PC-9 (cell line): ENCODE results near the gene SLC37A3. TPM values are rescaled to one million over a fixed set of nuclear protein-coding genes. Genes with fewer than 3 reads are reported as not detected.

Experiments
- BruUV-seq: library from RNA; stranded (reverse); fragments of 400-500 nt; replicated peaks from 2 replicates; lab custom pipeline; 2021; lab: Mats Ljungman, UMichigan
- CTCF ChIA-PET: fragments of 300-600 bp; sonication (Branson Sonifier 250); formaldehyde crosslinking; loops from one replicate; lab custom pipeline; 2022; ENCODE audit warnings: antibody characterized with exemption; lab: Charles Lee
- POLR2A ChIA-PET: fragments of 300-600 bp; sonication (Branson Sonifier 250); formaldehyde crosslinking; loops from one replicate; lab custom pipeline; 2022; ENCODE audit warnings: antibody characterized with exemption; ENCODE audit not compliant: unreplicated experiment; lab: Charles Lee
- DNase-seq, 2 experiments: peaks; one replicate each; pipeline versions ENCODE4 v3.0.0 to v3.0.0-alpha.2; 2015 to 2022; ENCODE audit warnings: mixed read lengths in 1 of 2
- H2AFZ ChIP-seq: fragments of 200-600 bp; sonication (generic); 2 replicates; pipeline ENCODE4 v1.8.1; 2017; ENCODE audit warnings: antibody characterized with exemption
- H3F3A ChIP-seq: fragments of 200-600 bp; sonication (generic); 2 replicates; pipeline ENCODE4 v1.8.1; 2017; ENCODE audit warnings: antibody characterized with exemption, mild to moderate bottlenecking, low read depth; ENCODE audit not compliant: insufficient read depth
- H3K27ac ChIP-seq: fragments of 200-600 bp; sonication (generic); 2 replicates; pipeline ENCODE4 v1.6.1; 2016; ENCODE audit warnings: mixed run types
- H3K27me3 ChIP-seq: fragments of 200-600 bp; sonication (generic); 2 replicates; pipeline ENCODE4 v1.6.1; 2016; ENCODE audit warnings: low read depth, mixed run types; ENCODE audit not compliant: insufficient read depth
- H3K36me3 ChIP-seq: fragments of 200-600 bp; sonication (generic); 2 replicates; pipeline ENCODE4 v1.6.1; 2016; ENCODE audit warnings: low read depth, mixed run types
- H3K4me1 ChIP-seq: fragments of 200-600 bp; sonication (generic); replicated peaks from 2 replicates; pipeline ENCODE4 v1.6.1; 2016; ENCODE audit warnings: mixed run types; ENCODE audit not compliant: insufficient read depth
- H3K4me2 ChIP-seq: fragments of 200-600 bp; sonication (generic); 2 replicates; pipeline ENCODE4 v1.6.1; 2017; ENCODE audit warnings: mixed run types
- H3K4me3 ChIP-seq: fragments of 200-600 bp; sonication (generic); 2 replicates; pipeline ENCODE4 v1.6.1; 2016; ENCODE audit warnings: mixed run types
- H3K79me2 ChIP-seq: fragments of 200-600 bp; sonication (generic); 2 replicates; pipeline ENCODE4 v1.6.1; 2017; ENCODE audit warnings: low read depth, mixed run types
- H3K9me2 ChIP-seq: fragments of 200-600 bp; sonication (generic); 2 replicates; pipeline ENCODE4 v1.8.1; 2017; ENCODE audit warnings: mild to moderate bottlenecking; ENCODE audit not compliant: insufficient read depth
- H3K9me3 ChIP-seq: fragments of 200-600 bp; sonication (generic); 2 replicates; pipeline ENCODE4 v1.8.1; 2016; ENCODE audit warnings: low read depth; ENCODE audit not compliant: insufficient read depth
- H4K20me1 ChIP-seq: fragments of 200-600 bp; sonication (generic); 2 replicates; pipeline ENCODE4 v1.8.1; 2017; ENCODE audit not compliant: insufficient read depth
- CTCF ChIP-seq: fragments of 200-600 bp; sonication (generic); conservative IDR thresholded peaks from 2 replicates; pipeline ENCODE4 v1.6.1; 2017; ENCODE audit warnings: mixed run types, antibody characterized with exemption, mild to moderate bottlenecking, moderate library complexity
- EZH2 ChIP-seq: fragments of 200-600 bp; sonication (generic); IDR thresholded peaks from 2 replicates; pipeline ENCODE4 v1.8.0; 2017; ENCODE audit warnings: antibody characterized with exemption, low read depth
- intact Hi-C: fragments of 100-400 bp; cut with micrococcal nuclease; formaldehyde crosslinking; loops from one replicate; pipeline ENCODE4 v1.10.0; 2022; ENCODE audit not compliant: unreplicated experiment
- total RNA-seq: library from RNA; stranded (reverse); gene quantifications from 2 replicates; pipeline ENCODE4 v1.2.3, GENCODE V29; 2021

SLC37A3 gene
- total RNA-seq, 1 experiment from 2014 or later, result 54.8 TPM

GRCh38 chr7:140294454-140294853 lies 103.9 kb downstream of the SLC37A3 start:
- intact Hi-C loops, result no loop called here
- no peak overlapping the region for H2AFZ ChIP-seq
- H3K27me3 ChIP-seq, result no peaks in the 10 kb centered on the region
- no peak overlapping the region for H3K4me3 ChIP-seq
- CTCF ChIA-PET, result no interaction called here
- no peaks in the 10 kb centered on the region for H4K20me1 ChIP-seq
- no peak overlapping the region for H3K27ac ChIP-seq
- H3K4me2 ChIP-seq, result no peak overlapping the region
- POLR2A ChIA-PET, result no interaction called here
- TF ChIP-seq EZH2 (no peak), CTCF (no peak)
- no peaks in the 10 kb centered on the region for H3K79me2 ChIP-seq
- H3K9me3 ChIP-seq, result no peaks in the 10 kb centered on the region
- BruUV-seq, result no TSS peak
- H3K36me3 ChIP-seq, result no peaks in the 10 kb centered on the region
- H3K9me2 ChIP-seq, result no peaks in the 10 kb centered on the region
- no peaks in the 10 kb centered on the region for H3F3A ChIP-seq
- DNase-seq, result no peak
- no peaks in the 10 kb centered on the region for H3K4me1 ChIP-seq

GRCh38 chr7:140292438-140292837 lies 105.9 kb downstream of the SLC37A3 start:
- Histone ChIP-seq H3K9me2 (no peaks in the 10 kb centered on the region), H3K9me3 (no peaks in the 10 kb centered on the region), H3F3A (no peaks in the 10 kb centered on the region), H3K27me3 (0 out of 2 replicates have a peak, but pooled peaks cover 3% of the 10 kb centered on the region), H3K36me3 (no peaks in the 10 kb centered on the region), H2AFZ (no peak overlapping the region), H4K20me1 (no peaks in the 10 kb centered on the region), H3K4me2 (no peak overlapping the region), H3K27ac (no peak overlapping the region), H3K4me1 (no peaks in the 10 kb centered on the region), H3K79me2 (no peaks in the 10 kb centered on the region), H3K4me3 (no peak overlapping the region)
- CTCF ChIA-PET, result no interaction called here
- POLR2A ChIA-PET, result no interaction called here
- BruUV-seq, result no TSS peak
- DNase-seq, result no peak
- no peak for TF ChIP-seq EZH2
- TF ChIP-seq CTCF, result no peak
- intact Hi-C loops, result no loop called here

GRCh38 chr7:140289804-140290203 lies 108.5 kb downstream of the SLC37A3 start:
- Histone ChIP-seq H3K27ac (no peak overlapping the region), H2AFZ (no peak overlapping the region), H3K36me3 (no peaks in the 10 kb centered on the region), H3K4me2 (no peak overlapping the region), H3K4me3 (no peak overlapping the region), H3K27me3 (peaks cover 11% of the 10 kb centered on the region; the same call in 1 of the 2 replicates), H4K20me1 (no peaks in the 10 kb centered on the region), H3K9me2 (no peaks in the 10 kb centered on the region), H3F3A (no peaks in the 10 kb centered on the region), H3K79me2 (no peaks in the 10 kb centered on the region), H3K4me1 (no peaks in the 10 kb centered on the region), H3K9me3 (no peaks in the 10 kb centered on the region)
- BruUV-seq, result no TSS peak
- TF ChIP-seq CTCF (no peak), EZH2 (no peak)
- intact Hi-C loops, result no loop called here
- no peak for DNase-seq
- ChIA-PET CTCF (no interaction called here), POLR2A (interaction anchor here (0.6 kb wide), 1 partner anchor 48 kb away, joined by 5 read pairs; no protein-coding TSS in a partner anchor)
